Gastroesophageal sphincter (tissue), 4 donors: Measurements from ENCODE around the gene IMMP1L. TPM values are rescaled to one million over a fixed set of nuclear protein-coding genes. Genes with fewer than 3 reads are reported as not detected.
"Not testable (repeated sequence)": the region's sequence is repeated elsewhere in the genome, so short reads cannot be mapped to it uniquely, and the experiment has no call there.

Experiments
- ATAC-seq: fragments of 150-250 bp; one replicate; pipeline ENCODE4 v1.9.1; 2016; ENCODE audit warnings: mild to moderate bottlenecking, moderate library complexity
- H3K27ac ChIP-seq, 4 donors: fragments of 200-600 bp; sonication (generic) in 3 of 4; 1 replicate in 3 of 4; 2 replicates in 1 of 4; pipeline ENCODE4 v1.5.1; 2016 to 2019
- H3K27me3 ChIP-seq: fragments of 200-600 bp; sonication (generic); one replicate; pipeline ENCODE4 v1.5.1; 2019
- H3K36me3 ChIP-seq, 2 donors: fragments of 200-600 bp; sonication (generic); one replicate each; pipeline ENCODE4 v1.5.1; 2019; ENCODE audit warnings: control low read depth in 1 of 2
- H3K4me1 ChIP-seq, 3 donors: fragments of 200-600 bp; sonication (generic); 1 replicate in 2 of 3; 2 replicates in 1 of 3; pipeline ENCODE4 v1.5.1; 2016 to 2019; ENCODE audit warnings: control low read depth in 2 of 3
- H3K4me3 ChIP-seq, 2 donors: fragments of 200-600 bp; sonication (generic); one replicate each; pipeline ENCODE4 v1.5.1; 2019; ENCODE audit warnings: mild to moderate bottlenecking in 1 of 2, moderate library complexity in 1 of 2
- H3K9me3 ChIP-seq, 3 donors: fragments of 200-600 bp; sonication (generic); one replicate each; pipeline ENCODE4 v1.5.1; 2017 to 2019; ENCODE audit warnings: control low read depth in 2 of 3
- CTCF ChIP-seq, 4 experiments: fragments of 200-600 bp in 2 of 4; fragments of 450-650 bp in 2 of 4; sonication (generic) in 1 of 4; IDR thresholded peaks; one replicate each; pipeline ENCODE4 v1.5.1; 2017 to 2019; ENCODE audit warnings: antibody characterized with exemption in 4 of 4, mild to moderate bottlenecking in 2 of 4, moderate library complexity in 2 of 4
- EP300 ChIP-seq: sonication (generic); formaldehyde crosslinking; IDR thresholded peaks from one replicate; pipeline ENCODE4 v1.6.1; 2017; ENCODE audit warnings: antibody characterized with exemption, mild to moderate bottlenecking
- POLR2A ChIP-seq, 2 donors: fragments of 450-650 bp; IDR thresholded peaks; one replicate each; pipeline ENCODE4 v1.6.1; 2017; ENCODE audit warnings: antibody characterized with exemption in 2 of 2, mild to moderate bottlenecking in 2 of 2, moderate library complexity in 1 of 2
- POLR2AphosphoS5 ChIP-seq: sonication (generic); formaldehyde crosslinking; IDR thresholded peaks from one replicate; pipeline ENCODE4 v1.6.1; 2017; ENCODE audit warnings: antibody characterized with exemption
- WGBS, 2 donors: methylation state at CpG; one replicate each; pipeline ENCODE4 v1.1.5; 2018; ENCODE audit warnings: low coverage in 1 of 2; 5-methylcytosine and 5-hydroxymethylcytosine counted together
- total RNA-seq, 4 donors: library from RNA; depleted of rRNA; stranded (reverse); fragments of >200 nt; gene quantifications; one replicate each; pipeline ENCODE4 v1.1.0, GENCODE V29; 2016

The IMMP1L gene
- total RNA-seq, 4 donors from 2014 or later: 3.9 to 38.6 (median 21.2) TPM

- H3K27me3 ChIP-seq: no peaks in the 10 kb centered on the region
- TF ChIP-seq EP300: no peak
These were observed 2.7 kb upstream of the IMMP1L start for GRCh38 chr11:31512117-31512516.

GRCh38 chr11:31509051-31509428 lies 382 bp downstream of the IMMP1L start:
- Histone ChIP-seq H3K27me3 (no peaks in the 10 kb centered on the region), H3K4me3 (peak overlapping the region; percentile 76 to 89), H3K9me3 (no peaks in the 10 kb centered on the region), H3K36me3 (peaks cover 0 to 10% of the 10 kb centered on the region in 2 donors), H3K4me1 (peaks cover 0 to 33% (median 3%) of the 10 kb centered on the region in 3 donors), H3K27ac (peak overlapping the region; percentile 44 to 89 (median 89))
- TF ChIP-seq CTCF (IDR thresholded peaks at IDR 0.05): no peak
- no peak for TF ChIP-seq POLR2A (IDR thresholded peaks at IDR 0.05)
- TF ChIP-seq POLR2AphosphoS5: no peak
- TF ChIP-seq EP300: no peak
- WGBS, 2 donors: 1% methylated on average over 8 of the region's 8 CpGs
- no peak for ATAC-seq

More at GRCh38 chr11:31512117-31512516, 2.7 kb upstream of the IMMP1L start:
- Histone ChIP-seq H3K36me3 (no peaks in the 10 kb centered on the region), H3K9me3 (no peaks in the 10 kb centered on the region), H3K4me3 (no peak overlapping the region), H3K4me1 (peaks cover 0 to 33% (median 3%) of the 10 kb centered on the region in 3 donors), H3K27ac (no peak overlapping the region)
- ATAC-seq: no peak
- WGBS, 2 donors: 85 to 97% methylated on average over 6 of the region's 6 CpGs

GRCh38 chr11:31500560-31500959 lies 8.9 kb downstream of the IMMP1L start:
- Histone ChIP-seq H3K27ac (no peak overlapping the region), H3K9me3 (no peaks in the 10 kb centered on the region), H3K4me3 (no peak overlapping the region), H3K4me1 (no peaks in the 10 kb centered on the region), H3K36me3 (peaks cover 0 to 10% of the 10 kb centered on the region in 2 donors), H3K27me3 (no peaks in the 10 kb centered on the region)
- no peak for ATAC-seq
- WGBS, 2 donors: 71 to 89% methylated on average over 2 of the region's 2 CpGs
- TF ChIP-seq POLR2AphosphoS5: no peak
- TF ChIP-seq POLR2A (IDR thresholded peaks at IDR 0.05): no peak
- no peak for TF ChIP-seq EP300
- no peak for TF ChIP-seq CTCF (IDR thresholded peaks at IDR 0.05)

GRCh38 chr11:31499576-31500178 lies 9.7 kb downstream of the IMMP1L start:
- no peak overlapping the region for H3K4me3 ChIP-seq
- no peak overlapping the region for H3K27ac ChIP-seq
- H3K4me1 ChIP-seq: no peaks in the 10 kb centered on the region
- H3K9me3 ChIP-seq: no peaks in the 10 kb centered on the region
- TF ChIP-seq EP300: no peak
- TF ChIP-seq POLR2A (IDR thresholded peaks at IDR 0.05): no peak
- no peak for TF ChIP-seq POLR2AphosphoS5
- TF ChIP-seq CTCF (IDR thresholded peaks at IDR 0.05): no peak
- peaks cover 0 to 10% of the 10 kb centered on the region in 2 donors for H3K36me3 ChIP-seq
- no peaks in the 10 kb centered on the region for H3K27me3 ChIP-seq
- WGBS, 2 donors: 82 to 100% methylated on average over 3 of the region's 3 CpGs
- no peak for ATAC-seq

GRCh38 chr11:31493762-31494161 lies 15.7 kb downstream of the IMMP1L start:
- H3K27me3 ChIP-seq, ATAC-seq, H3K4me1 ChIP-seq, H3K9me3 ChIP-seq, H3K4me3 ChIP-seq, H3K27ac ChIP-seq: not testable (repeated sequence)
- WGBS, 2 donors: 100% methylated on average over 4 of the region's 4 CpGs; no CpG with 5 or more reads in 1 of the 2 donors
- peaks cover 0 to 13% of the 10 kb centered on the region in 2 donors for H3K36me3 ChIP-seq

GRCh38 chr11:31493235-31493634 lies 16.2 kb downstream of the IMMP1L start:
- peaks cover 0 to 9% (median 0%) of the 10 kb centered on the region in 3 donors for H3K4me1 ChIP-seq
- H3K27me3 ChIP-seq: no peaks in the 10 kb centered on the region
- H3K27ac ChIP-seq: no peak overlapping the region
- no peaks in the 10 kb centered on the region for H3K9me3 ChIP-seq
- ATAC-seq: no peak
- H3K4me3 ChIP-seq: no peak overlapping the region
- 98 to 100% methylated on average over 4 of the region's 4 CpGs for WGBS, 2 donors
- TF ChIP-seq EP300: no peak
- no peak for TF ChIP-seq POLR2A (IDR thresholded peaks at IDR 0.05)
- TF ChIP-seq POLR2AphosphoS5: no peak
- no peak for TF ChIP-seq CTCF (IDR thresholded peaks at IDR 0.05)
- H3K36me3 ChIP-seq: peaks cover 0 to 13% of the 10 kb centered on the region in 2 donors
